IPS-NIHi11 (cell line): ENCODE data around the gene FAM240B.
A peak's percentile ranks its signal among the peaks of the same experiment; 100 is the strongest.

ENCODE experiments used
- DNase-seq: peaks from one replicate; pipeline ENCODE4 v3.0.0; 2012; ENCODE audit warnings: mixed read lengths, low spot score

The FAM240B gene

DNA sequence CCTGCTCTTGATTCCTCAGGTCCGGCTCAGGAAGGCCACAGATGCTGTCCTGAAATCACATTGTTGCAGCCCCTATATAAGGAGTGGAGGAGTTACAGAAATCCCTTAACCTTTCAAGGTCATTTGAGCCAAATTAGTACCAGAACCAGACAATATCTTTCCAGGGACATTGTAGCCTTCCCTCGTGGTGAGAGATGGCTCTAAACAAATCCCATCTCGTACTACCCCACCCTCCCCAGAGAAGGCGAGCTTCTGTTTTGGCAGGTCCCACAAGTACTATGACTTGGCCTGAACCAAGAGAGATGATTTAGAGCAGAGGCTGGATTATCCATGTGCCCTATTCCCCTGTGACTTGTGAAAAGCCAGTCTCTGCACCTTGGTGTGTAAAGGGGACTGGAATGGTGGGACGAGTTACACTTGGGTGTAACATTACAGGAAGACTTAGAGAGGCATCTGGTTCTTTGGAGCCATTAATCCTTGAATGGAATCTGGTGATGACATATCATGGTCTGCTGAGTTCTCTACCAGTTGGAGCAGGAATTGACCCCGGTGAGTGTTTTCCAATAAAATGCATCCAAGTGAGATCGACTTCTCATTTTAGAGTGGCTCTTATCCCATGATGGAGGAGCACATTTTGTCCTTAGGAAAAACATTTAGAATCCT, at the start of gene FAM240B:
FAM240B (minus strand) TSS at position 51 of the 663 bp plus-strand sequence. CDS start 16,134 bp downstream, outside the sequence.
- no peak for DNase-seq

DNA sequence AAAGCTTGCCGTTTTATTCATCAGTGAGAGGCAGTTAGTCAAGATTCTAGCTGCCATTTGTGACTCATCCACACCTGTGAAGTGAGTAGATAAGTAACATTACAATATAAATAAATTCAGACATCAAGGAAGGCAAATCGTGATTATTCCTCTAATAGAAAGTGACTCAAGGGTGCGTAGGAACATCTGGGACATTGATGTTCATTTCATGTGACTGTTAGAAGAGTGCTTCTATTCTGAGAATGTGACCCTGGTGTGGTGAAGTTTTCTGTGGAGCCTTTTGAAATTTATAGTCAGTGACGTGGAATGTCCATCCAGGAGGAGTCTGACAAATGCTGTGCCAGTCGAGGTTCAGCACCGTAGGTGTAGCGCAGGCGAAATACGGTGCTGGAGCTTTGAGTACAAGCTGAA, 48.4 kb upstream of the FAM240B start:
- no peak for DNase-seq

DNA sequence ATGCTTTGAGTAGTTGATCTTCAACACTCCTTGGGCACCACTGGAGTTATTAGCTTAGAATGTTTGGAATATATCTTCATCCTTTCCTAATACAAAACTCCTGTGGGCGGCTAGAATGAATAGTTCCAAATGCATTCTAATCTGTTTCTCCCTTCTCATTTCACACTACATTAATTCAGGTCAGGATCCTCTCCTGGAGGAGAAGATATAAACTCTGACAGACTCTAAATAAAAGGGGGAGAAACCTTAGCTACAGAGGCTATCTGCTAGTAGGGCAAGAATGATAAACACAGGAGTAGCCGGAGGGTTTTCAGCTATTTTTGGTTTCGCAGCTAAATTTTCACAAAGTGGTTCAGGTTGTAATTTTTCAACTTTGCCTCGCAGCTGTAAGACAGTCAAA, 45.2 kb upstream of the FAM240B start:
- no peak for DNase-seq

DNA sequence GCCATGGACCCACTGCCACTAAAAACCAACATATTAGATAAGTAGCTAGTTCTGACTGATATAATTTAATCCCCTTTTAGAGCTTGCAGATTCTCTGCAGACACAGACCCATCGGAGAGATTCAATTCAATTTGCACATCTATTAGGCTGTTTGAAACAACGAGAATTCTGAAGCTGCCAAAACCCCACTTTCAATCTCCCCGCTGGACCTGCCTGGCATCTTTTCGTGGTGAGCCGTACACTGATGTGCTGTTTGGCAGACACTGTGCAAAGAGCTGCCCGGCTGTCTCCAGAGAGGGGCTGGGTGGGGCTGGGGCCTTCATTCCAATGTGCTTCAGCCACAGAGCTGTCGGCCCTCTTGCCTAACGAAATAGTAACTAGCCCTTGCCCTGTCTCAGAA, 42.1 kb upstream of the FAM240B start:
- no peak for DNase-seq

DNA sequence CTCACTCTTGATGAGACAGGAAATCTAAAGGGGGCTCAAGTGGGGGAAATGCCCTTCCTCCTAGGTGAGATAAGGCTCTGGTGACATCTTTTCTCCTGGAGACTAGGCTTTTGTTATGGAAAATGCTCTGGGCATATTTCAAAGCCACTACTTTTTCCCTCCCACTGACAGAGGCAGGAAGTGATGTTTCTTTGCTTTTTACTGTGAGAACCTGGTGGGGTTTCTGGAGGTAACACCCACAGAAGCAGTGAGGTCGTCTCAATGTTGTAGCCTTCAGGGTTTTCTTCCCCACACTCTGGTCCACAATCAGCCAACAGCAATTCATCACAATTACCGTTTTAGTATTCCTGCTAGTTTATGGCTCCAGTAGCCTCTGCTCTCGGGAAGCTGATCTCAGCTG, 41.4 kb upstream of the FAM240B start:
- peak; percentile 38 for DNase-seq

DNA sequence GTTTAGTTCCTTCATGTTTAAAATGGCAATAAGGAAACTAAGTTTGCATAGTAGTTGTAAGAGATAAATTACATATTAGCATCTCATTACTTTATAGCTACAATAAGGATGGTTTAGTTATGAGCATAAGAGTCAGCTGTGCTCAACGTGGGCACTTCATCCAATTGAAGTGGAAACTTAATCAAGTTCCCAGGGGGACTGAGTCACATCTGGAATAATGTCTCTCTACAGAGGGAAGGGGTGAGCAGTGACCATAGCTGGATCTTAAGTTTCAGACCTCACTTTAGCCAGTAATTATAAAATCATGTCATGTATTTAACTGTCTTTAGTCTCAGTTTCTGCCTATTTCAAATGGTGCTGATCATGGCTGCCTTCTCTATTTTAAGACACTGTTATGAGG, 36.8 kb upstream of the FAM240B start:
- DNase-seq = no peak

DNA sequence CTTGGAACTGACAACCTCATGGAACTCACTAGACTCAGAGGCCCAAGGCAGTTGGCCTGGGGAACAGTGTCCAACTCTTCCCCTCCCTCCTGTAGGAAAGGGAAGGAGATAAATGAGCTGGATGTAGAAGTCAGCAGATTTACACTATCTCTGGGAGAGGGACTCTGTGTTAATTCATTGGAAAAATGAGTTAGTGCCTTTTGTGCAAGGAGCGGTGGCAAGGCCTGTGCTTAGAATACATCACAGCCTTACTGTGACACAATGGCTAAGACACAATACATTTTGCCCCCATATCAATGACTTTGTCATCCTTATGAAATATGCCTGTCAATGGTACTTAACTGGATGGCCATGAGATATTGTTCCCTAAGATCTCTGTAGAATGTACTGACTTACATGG, 28.0 kb upstream of the FAM240B start:
- DNase-seq = no peak

DNA sequence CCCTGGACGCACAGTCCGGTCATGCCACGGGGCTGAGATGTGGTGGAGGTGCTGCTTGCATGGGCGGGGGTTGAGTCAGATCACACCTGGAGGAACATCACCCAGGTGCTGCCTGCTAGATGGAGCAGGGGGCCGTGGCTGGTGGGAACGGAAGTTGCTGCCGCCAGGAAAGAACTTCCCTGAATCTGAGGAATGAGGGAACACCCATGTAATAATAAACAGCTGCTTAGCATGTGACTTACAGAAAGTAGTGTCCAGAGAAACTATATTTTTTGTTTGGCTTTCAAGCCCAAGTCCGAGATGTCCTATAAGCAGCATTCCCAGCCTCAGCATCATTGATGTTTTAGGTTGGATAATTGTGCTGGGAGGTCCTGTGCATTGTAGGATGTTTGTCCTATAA, 27.1 kb upstream of the FAM240B start:
- DNase-seq = no peak

DNA sequence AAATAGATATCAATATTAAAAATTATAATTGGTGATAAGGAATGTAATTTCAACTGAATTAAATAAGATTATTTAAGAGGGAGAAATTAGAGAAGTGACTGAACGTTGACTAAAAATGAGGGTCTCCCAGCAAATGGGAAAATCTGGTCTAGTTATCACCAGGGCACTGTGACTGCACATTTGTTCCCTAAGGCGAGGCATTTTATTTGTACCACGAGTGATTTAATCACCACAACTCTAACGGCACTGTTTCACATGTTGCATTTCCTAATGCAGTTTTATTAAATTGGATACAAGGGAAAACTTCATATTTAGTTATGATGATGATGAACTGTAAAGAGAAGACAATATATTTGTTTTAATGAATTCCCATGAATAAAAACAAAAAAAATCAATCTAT, 26.4 kb upstream of the FAM240B start:
- no peak for DNase-seq

DNA sequence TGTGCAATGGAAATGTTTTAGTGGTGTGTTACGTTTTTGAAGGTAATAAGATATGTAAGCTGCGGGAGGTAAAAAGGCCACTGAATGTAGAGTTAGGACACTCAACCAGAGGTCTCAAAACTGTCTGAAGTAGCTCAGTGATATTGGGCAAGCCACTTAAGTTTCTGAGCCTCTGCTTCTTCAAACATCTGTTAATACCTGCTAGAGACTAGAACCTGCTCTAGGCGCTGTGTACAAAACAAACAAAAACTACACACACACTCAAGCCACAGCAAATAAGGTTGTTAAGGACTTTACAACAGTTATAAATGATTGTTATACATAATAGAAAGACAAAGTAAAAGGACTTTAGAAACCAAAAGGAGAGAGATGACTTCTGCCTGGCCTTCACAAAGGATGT, 24.6 kb upstream of the FAM240B start:
- no peak for DNase-seq

DNA sequence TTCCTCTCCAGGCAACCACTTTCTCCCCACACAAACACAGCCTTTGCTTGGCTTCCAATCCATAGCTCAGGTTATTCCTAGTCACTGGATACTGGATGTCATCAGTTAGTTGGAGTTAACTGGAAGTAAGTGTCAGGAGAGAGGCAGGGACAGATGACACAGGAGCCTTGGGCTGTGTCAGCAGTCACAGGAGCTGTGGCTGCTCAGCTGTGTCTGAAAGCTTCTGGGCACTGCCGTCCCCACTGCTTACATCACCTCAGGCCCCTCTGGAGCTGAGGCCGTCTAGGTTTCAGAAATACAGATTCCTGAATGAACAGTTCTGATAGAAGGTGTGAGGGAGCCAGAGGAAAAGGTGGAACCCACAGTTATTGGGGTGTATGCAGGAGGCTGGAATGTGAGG, 17.3 kb upstream of the FAM240B start:
- DNase-seq = no peak

DNA sequence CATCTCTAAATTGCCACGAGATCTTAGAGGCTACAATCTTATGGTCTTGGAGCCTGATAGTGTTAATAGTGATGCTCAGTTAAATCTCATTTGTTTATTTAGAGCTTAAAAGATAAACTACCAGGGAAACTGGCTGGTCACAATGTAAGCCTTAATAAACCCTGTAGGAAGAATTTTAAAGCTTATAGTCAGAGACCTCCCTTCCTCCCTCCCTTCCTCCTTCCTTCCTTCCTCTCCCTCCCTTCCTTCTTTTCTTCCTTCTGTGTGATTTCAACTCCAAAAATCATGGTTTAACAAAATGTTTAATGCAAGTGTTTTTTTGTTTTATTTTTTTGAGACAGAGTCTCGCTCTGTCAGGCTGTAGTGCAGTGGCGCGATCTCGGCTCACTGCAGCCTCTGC, 14.9 kb upstream of the FAM240B start:
- DNase-seq = no peak

DNA sequence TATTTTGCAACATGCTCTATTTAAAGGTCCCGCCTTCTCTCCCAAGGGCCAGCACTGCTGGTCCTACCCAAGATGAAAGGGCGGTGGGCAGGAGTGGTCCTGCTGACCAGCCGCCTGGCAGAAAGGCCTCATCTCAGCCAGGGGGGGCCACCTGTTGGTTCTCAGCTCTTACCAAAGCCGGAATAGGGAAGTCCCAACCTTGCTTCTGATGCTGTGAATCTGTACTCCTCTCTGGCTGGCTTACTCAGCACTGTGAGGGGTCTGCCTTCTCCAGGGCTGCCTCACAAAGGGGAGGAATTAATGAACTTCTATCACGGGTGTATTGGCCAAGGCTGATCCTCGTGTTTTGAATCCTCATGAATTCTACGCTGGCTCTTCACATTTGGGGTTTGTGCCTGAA, 13.6 kb upstream of the FAM240B start:
- no peak for DNase-seq

DNA sequence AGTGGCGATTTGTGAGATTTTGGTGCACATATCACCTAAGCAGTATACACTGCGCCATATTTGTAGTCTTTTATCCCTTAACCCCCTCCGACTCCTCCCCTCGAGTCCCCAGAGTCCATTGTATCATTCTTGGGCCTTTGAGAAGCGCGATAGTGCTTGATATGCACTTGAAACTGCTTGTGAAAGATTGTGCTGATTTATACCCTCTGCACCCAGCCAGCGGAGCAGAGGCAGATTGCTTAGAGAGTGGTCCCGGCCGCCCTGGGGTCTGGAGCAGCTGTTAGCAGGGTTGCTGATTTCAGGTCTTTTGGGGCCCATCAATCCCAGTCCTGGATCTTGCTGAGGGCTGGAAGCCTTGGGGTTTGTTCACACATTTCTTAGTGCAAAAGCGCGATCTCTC, 13.0 kb upstream of the FAM240B start:
- DNase-seq = no peak

DNA sequence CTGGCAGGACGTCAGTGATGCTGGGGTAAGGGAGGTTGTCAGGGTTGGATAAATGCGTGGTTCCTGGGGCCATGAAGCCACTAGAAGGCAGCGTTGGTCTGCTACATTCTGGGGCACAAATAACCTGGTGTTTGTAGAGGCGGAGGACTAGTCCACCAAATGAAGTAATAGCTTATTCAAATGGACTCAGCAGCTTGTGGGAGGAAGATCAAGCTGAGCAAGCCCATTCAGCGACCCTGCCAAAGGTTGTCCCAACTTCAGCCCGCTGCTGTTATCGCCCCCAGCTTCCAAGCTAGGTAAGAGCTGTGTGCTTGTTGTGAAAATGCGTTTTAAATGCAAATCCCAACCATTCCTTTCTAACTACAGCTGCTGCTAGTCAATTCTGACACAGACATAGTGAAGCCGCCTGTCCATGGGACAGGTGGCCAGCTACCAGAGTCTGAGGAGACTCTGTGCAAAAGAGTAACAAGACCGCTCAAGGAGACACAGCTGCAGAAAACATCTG, 7.6 kb upstream of the FAM240B start:
- DNase-seq = peak; percentile 66

DNA sequence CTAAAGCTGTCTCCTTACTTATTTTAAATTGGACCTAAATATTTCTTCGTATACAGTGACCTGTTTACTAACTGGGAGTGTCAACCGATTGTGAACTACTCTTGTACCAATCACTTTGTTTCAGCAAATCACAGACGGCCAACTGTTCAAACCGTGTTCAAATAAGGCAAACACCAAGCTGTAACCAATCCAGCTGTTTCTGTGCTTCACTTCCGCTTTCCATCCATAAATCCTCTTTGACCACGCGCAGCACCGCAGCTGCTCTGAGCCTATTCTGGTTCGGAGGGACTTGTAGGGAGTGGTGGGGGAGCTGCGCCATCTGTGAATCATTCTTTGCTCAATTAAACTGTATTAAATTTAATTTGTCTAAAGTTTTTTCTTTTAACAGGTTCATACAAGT, 4.8 kb upstream of the FAM240B start:
- no peak for DNase-seq

DNA sequence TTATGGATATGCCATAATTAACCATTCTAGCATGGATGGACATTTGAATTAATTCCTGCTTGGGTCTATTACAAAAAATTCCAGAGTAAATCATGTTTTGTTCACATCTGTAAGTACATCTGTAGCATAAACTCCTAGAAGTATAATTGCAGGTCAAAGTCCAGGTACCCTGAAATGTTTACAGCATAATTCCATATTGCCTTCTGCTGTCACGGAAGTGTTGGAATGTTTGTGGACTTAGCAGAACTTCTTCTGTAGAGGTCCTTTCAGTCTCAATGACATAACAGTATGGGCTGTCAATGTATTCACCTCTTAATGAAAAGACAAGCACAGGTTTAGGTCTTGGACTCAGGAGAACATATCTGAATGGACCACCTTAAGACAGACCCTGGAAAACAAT, 1.8 kb downstream of the FAM240B start:
- DNase-seq = no peak

DNA sequence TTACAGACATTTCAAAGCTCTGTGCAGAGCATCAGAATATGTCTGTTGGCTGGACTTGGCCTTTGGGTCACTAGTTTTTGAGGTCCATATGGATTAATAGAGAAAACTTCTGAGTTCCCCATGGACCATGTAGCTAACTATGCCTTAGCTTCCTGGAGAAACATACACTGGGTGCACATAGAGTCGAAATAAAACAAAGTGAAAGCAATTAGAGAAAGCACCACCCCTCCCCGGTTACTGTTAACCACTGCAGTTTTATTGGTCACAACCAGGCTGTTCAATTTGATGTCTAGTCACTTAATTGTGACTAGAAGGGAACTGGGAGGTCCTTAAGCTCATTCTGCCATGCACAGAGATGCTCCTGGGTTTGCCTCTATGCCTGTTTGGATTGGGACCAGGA, 4.2 kb downstream of the FAM240B start:
- no peak for DNase-seq

DNA sequence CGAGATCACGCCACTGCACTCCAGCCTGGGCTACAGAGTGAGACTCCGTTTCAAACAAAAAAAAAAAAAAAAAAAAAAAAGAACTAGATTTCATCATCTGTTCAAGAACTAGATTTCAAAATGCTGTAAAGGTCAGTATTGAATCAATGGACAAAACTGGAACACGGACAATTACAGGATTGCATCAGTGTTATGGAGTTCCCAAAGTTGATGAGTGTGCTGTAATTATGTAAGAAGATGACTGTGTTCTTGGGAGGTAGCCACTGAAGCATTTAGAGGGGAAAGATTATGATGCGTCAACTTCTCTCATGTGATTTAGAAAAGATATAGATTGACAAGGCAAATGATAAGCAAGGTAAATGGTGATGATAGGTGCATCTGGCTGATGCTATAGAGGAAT, 6.5 kb downstream of the FAM240B start:
- no peak for DNase-seq

DNA sequence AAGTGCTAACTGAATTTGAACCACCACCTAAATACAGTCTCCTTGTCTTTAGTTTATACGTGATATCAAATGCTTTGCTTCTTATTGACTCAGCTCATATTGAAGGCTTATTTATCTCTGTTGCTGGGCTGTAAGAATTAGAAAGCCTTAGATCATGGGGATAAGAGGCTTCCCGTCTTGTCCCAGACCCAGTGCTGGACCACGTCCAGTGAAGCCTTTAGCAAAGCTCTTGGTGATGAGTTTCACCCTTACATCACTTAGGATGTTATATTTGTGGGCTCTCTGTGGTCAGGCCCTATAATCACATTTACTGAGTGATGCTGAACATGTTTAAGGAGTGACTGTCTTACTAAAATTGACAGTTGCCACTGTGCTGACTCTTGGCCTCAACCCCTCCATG, 11.2 kb downstream of the FAM240B start:
- DNase-seq = no peak

DNA sequence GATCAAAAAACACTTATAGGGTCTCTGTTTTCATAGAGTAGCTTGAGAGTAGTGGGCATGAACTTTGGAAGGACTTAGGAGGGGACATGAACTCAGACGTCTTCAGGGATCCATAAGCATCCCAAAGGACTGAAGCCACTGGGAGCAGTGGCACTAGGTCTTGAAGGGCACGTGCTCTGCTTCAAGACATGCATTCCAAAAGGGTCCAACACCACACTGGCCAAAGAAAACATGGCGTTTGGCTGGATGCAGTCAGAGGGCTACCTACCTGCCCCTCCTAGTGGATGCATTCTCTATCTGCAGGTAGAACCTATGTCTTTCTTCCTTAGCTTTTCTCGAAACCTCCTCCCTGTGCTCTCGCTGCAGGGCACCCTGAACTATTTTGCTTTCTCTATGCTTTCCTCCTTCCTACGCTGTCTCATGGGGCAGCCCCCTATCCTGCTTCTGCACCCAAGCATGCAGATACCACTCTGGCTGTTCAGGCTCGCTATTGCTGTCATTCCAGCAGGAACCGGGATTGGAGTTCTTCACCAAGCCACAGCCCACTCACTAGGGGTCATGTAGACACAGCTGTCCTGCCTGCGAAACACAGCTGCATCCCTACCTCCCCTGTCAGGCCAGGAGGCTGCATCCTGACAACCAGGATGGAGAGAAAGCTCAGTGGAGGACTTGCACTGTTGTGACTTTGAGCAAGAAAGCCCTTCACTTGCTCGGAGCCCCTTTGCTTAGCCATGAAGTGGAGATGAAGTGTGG, 11.9 kb downstream of the FAM240B start:
- DNase-seq = peak; percentile 50

DNA sequence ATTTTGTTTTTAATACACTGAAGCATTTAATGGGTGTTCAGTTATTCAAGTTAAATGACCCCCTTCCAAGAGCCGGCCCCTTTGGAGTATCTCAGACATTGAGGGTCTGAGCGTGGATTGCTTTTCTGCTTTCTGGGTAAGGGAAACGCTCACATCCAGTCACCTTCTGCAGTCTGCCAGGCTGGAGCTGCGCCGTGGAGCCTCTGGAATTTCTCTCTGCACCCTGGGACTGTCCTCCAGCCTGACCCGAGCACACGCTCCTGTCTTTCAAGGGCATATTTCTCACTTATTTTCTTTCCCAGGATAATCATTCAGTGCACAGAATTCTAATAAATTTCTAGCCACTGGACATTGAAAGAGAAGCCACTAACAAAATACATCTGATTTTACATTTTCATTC, 13.4 kb downstream of the FAM240B start:
- DNase-seq = no peak

DNA sequence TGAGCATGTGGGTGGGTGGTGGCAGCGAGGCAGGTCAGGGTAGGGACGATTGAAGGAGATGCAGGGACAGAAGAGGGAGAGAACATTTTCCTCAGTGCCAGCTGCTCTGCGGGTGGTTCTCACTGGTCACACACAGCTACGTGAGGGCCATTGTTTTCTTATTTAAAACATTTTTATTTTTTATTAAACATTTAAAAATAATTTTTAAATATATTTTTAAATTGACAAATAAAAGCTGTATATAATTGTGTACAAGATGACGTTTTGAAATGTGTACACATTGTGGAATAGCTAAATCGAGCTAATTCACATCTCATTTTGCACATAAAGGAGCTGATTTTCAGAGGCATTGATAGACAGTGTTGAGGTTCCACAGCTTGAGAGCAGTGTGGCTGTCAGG, 14.0 kb downstream of the FAM240B start:
- no peak for DNase-seq

DNA sequence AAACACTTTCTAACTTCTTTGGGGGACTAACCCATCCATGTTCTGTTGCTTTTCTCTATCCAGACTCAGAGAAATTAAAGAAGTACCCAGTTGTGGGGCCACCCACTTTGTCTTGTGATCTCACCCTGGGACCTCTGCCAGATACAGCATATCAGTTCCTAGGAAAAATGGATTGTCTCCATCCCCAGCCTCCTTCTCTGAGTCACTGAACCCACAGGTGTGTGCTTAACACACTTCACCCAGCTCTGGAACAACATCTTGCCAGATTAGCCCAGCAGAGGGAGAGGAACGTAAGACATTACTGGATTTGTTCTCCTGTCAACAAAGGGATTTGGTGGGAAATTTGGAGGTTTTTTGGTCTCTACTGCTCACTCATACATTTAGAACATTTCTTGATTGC, 19.2 kb downstream of the FAM240B start:
- DNase-seq = no peak
